GM23338 (cell line): Measurements from ENCODE around the gene AIRE. TPM values are rescaled to one million over a fixed set of nuclear protein-coding genes. Genes with fewer than 3 reads are reported as not detected.
"Not testable (repeated sequence)": the region's sequence is repeated elsewhere in the genome, so short reads cannot be mapped to it uniquely, and the experiment has no call there.

Experiments
- ATAC-seq: fragments of 200-7000 bp; cut with Tn5 transposase; 3 replicates; pipeline ENCODE4 v1.9.1; 2020
- DNase-seq: peaks from one replicate; pipeline ENCODE4 v3.0.0-alpha.2; 2015; ENCODE audit warnings: low spot score
- H2AFZ ChIP-seq: fragments of 200-600 bp; sonication (generic); 2 replicates; pipeline ENCODE4 v1.8.0; 2016; ENCODE audit warnings: antibody characterized with exemption, mild to moderate bottlenecking, moderate library complexity
- H3F3A ChIP-seq: fragments of 200-600 bp; sonication (generic); replicated peaks from 2 replicates; pipeline ENCODE4 v1.8.0; 2017; ENCODE audit warnings: antibody characterized with exemption, mixed run types, low read depth
- H3K27ac ChIP-seq: fragments of 200-600 bp; sonication (generic); 2 replicates; pipeline ENCODE4 v1.6.1; 2016; ENCODE audit warnings: low read depth
- H3K27me3 ChIP-seq: fragments of 200-600 bp; sonication (generic); 2 replicates; pipeline ENCODE4 v1.8.0; 2016; ENCODE audit warnings: mild to moderate bottlenecking, mixed run types, moderate library complexity; ENCODE audit not compliant: insufficient read depth
- H3K36me3 ChIP-seq: fragments of 200-600 bp; sonication (generic); 2 replicates; pipeline ENCODE4 v1.8.0; 2016; ENCODE audit warnings: mild to moderate bottlenecking; ENCODE audit not compliant: insufficient read depth
- H3K4me1 ChIP-seq: fragments of 200-600 bp; sonication (generic); 2 replicates; pipeline ENCODE4 v1.8.0; 2016; ENCODE audit warnings: mild to moderate bottlenecking, moderate library complexity; ENCODE audit not compliant: insufficient read depth
- H3K4me2 ChIP-seq: fragments of 200-600 bp; sonication (generic); 2 replicates; pipeline ENCODE4 v1.7.1; 2017; ENCODE audit warnings: mixed run types
- H3K4me3 ChIP-seq: fragments of 200-600 bp; sonication (generic); 2 replicates; pipeline ENCODE4 v1.6.1; 2016; ENCODE audit warnings: mixed run types
- H3K79me2 ChIP-seq: fragments of 200-600 bp; sonication (generic); replicated peaks from 2 replicates; pipeline ENCODE4 v1.8.0; 2017; ENCODE audit warnings: mild to moderate bottlenecking; ENCODE audit not compliant: insufficient read depth
- H3K9me2 ChIP-seq: fragments of 200-600 bp; sonication (generic); 2 replicates; pipeline ENCODE4 v1.8.0; 2017; ENCODE audit not compliant: insufficient read depth
- H4K20me1 ChIP-seq: fragments of 200-600 bp; sonication (generic); replicated peaks from 2 replicates; pipeline ENCODE4 v1.8.0; 2017; ENCODE audit warnings: mild to moderate bottlenecking; ENCODE audit not compliant: insufficient read depth
- H3K27ac Mint-ChIP-seq: 2 replicates; pipeline ENCODE4 v1.8.0; 2020; ENCODE audit warnings: inconsistent platforms, mild to moderate bottlenecking, moderate library complexity, mixed read lengths
- H3K27me3 Mint-ChIP-seq: 3 replicates; pipeline ENCODE4 v1.8.0; 2022; ENCODE audit warnings: low read depth, mild to moderate bottlenecking, moderate library complexity, mixed read lengths, inconsistent platforms; ENCODE audit not compliant: insufficient read depth, poor library complexity
- H3K36me3 Mint-ChIP-seq: 3 replicates; pipeline ENCODE4 v1.8.0; 2021; ENCODE audit warnings: low read depth, mild to moderate bottlenecking, inconsistent platforms, moderate library complexity, mixed read lengths
- H3K4me1 Mint-ChIP-seq: 3 replicates; pipeline ENCODE4 v1.8.0; 2020; ENCODE audit warnings: mild to moderate bottlenecking, inconsistent platforms, mixed read lengths
- H3K4me3 Mint-ChIP-seq: 3 replicates; pipeline ENCODE4 v1.8.0; 2021; ENCODE audit warnings: moderate library complexity, mild to moderate bottlenecking, inconsistent platforms, mixed read lengths
- H3K9me3 Mint-ChIP-seq: 3 replicates; pipeline ENCODE4 v1.8.0; 2020; ENCODE audit warnings: moderate library complexity, mild to moderate bottlenecking, inconsistent platforms, mixed read lengths
- EZH2 ChIP-seq: fragments of 200-600 bp; sonication (generic); IDR thresholded peaks from one replicate; pipeline ENCODE4 v1.8.0; 2017; ENCODE audit warnings: antibody characterized with exemption, mild to moderate bottlenecking, low read depth; ENCODE audit not compliant: unreplicated experiment
- EZH2phosphoT487 ChIP-seq: fragments of 200-600 bp; sonication (generic); IDR thresholded peaks from one replicate; pipeline ENCODE4 v1.8.1; 2018; ENCODE audit warnings: antibody characterized with exemption; ENCODE audit not compliant: unreplicated experiment
- JUNB ChIP-seq: IDR thresholded peaks from one replicate; pipeline ENCODE4 v1.6.1; 2016; ENCODE audit warnings: antibody characterized with exemption; ENCODE audit not compliant: unreplicated experiment
- POLR2AphosphoS5 ChIP-seq: IDR thresholded peaks from 2 replicates; pipeline ENCODE4 v1.6.1; 2016; ENCODE audit warnings: antibody characterized with exemption, low read depth
- ZNF114 ChIP-seq: fragments of 250-450 bp; sonication (Bioruptor Pico); IDR thresholded peaks from 2 replicates; pipeline ENCODE4 v1.5.0; 2020; ENCODE audit warnings: mild to moderate bottlenecking, moderate library complexity
- polyA plus RNA-seq: library from polyadenylated mRNA; unstranded; fragments of >200 nt; fragmentation: Nextera tagmentation; extraction: Ambion mirVana; gene quantifications from 2 replicates; pipeline ENCODE4 v1.2.1, GENCODE V29; 2016
- total RNA-seq: library from RNA; depleted of rRNA; stranded (reverse); fragments of >200 nt; shearing (Covaris generic); gene quantifications from 2 replicates; pipeline ENCODE4 v1.2.3, GENCODE V29; 2014
- TF ChIP-seq, protein P1 (sequence below): fragments of 250-450 bp; sonication (Bioruptor Pico); IDR thresholded peaks from 2 replicates; pipeline ENCODE4 v1.5.0; 2020; ENCODE audit warnings: mild to moderate bottlenecking, moderate library complexity

Gene AIRE
- total and polyA plus RNA-seq, 2 experiments from 2014 or later, result 0.10 TPM; not detected in 1

DNA sequence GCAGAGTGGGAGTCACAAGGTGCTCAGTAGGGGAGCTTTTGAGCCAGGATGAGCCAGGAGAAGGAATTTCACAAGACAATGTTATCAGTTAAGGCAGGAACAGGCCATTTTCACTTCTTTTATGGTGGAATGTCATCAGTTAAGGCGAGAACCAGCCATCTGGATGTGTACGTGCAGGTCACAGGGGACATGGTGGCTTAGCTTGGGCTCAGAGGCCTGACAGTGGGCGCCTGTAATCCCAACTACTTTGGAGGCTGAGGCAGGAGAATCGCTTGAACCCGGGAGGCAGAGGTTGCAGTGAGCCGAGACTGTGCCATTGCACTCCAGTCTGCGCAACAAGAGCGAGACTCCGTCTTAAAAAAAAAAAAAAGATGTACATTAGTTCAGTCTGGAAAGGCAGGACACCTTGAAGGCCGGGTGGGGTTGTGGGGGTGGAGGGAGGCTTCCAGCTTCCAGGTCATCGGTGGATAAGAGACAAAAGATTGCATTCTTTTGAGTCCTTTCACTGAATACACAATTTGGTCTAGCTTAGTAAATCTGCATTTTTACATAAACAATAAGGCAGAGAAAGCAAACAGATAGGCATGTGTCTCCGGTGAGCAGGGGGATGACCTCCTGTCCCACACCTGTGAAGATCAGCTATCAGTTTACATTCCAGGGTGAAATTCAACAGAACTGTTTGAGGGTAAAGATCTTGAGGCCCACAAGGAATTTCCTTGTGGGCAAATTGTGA is 56.2 kb downstream of the AIRE start:
- peaks cover 13% of the 10 kb centered on the region for H3K27me3 Mint-ChIP-seq
- H3K36me3 ChIP-seq, H3K9me3 Mint-ChIP-seq, H3K4me3 ChIP-seq, H3K4me2 ChIP-seq, H3K27me3 ChIP-seq, DNase-seq, H3K36me3 Mint-ChIP-seq, ATAC-seq, H2AFZ ChIP-seq, H4K20me1 ChIP-seq, H3K79me2 ChIP-seq, H3K9me2 ChIP-seq: not testable (repeated sequence)
- peaks cover 13% of the 10 kb centered on the region; the same call in 1 of the 2 replicates for H3F3A ChIP-seq
- peaks cover 16% of the 10 kb centered on the region; the same call in 1 of the 2 replicates for H3K4me1 ChIP-seq
- peak overlapping the region; percentile 52; the same call in 1 of the 2 replicates for H3K27ac ChIP-seq
- H3K4me3 Mint-ChIP-seq, result peak overlapping the region; percentile 9; the same call in 1 of the 3 replicates
- peak overlapping the region; percentile 68; the same call in 1 of the 2 replicates for H3K27ac Mint-ChIP-seq
- peaks cover 28% of the 10 kb centered on the region for H3K4me1 Mint-ChIP-seq

DNA sequence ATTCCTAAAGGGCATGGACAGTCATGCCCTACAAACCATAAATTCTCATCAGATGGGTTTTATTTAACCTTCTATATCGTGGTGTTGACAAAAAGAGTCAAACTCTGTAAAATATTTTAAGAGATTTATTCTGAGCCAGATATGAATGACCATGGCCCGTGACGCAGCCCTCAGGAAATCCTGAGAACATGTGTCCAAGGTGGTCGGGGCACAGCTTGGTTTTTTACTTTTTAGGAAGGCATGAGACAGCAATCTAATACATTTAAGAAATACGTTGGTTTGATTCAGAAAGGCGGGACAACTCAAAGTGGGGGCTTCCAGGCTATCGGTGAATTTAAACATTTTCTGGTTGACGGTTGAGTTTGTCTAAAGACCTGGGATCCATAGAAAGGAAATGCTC is 57.3 kb downstream of the AIRE start:
- H3K79me2 ChIP-seq, H3K4me3 ChIP-seq, H3K36me3 ChIP-seq, H3K27ac Mint-ChIP-seq, ATAC-seq, H3K36me3 Mint-ChIP-seq, H3K4me3 Mint-ChIP-seq, DNase-seq, H3K9me2 ChIP-seq, H3K27me3 ChIP-seq, H4K20me1 ChIP-seq, H3K9me3 Mint-ChIP-seq: not testable (repeated sequence)
- H3K4me2 ChIP-seq, result 0 out of 2 replicates have a peak overlapping the region, but pooled peaks have one; percentile 17
- H3K4me1 Mint-ChIP-seq, result peaks cover 24% of the 10 kb centered on the region
- H2AFZ ChIP-seq, result peak overlapping the region; percentile 11
- H3F3A ChIP-seq, result peaks cover 10% of the 10 kb centered on the region; the same call in 1 of the 2 replicates
- peaks cover 16% of the 10 kb centered on the region; the same call in 1 of the 2 replicates for H3K4me1 ChIP-seq
- H3K27me3 Mint-ChIP-seq, result peaks cover 13% of the 10 kb centered on the region
- H3K27ac ChIP-seq, result peak overlapping the region; percentile 52; the same call in 1 of the 2 replicates

DNA sequence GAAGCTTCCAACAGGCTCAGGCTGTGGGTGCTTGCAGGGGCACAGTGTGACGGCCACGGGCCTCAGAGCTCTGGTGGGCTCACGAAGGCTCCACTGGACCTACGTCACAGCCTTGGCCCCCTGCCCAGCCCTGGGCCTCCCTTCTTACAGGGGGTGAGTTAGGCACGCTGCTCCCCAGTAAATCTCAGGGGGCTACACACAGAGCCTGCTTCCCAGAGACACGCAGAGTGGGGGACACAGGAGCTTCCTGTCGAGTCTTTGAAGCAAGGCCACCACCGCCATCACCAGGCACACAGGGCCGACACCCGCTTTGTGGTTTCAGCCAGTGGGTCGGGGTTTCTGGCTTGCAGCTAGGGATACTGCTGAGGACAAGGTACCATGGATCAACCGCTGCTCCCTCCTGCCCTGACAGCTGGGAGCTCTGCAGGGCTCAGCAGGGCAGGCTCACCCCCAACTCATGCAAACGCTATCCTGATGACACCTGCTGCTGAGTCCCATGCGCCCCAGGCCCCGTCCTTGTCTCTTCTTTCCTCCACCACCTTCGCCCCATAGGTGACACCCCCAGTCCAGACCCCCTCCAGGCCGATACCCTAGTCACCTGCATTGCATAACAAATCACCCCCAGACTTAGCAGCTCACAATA is 59.0 kb downstream of the AIRE start:
- Histone ChIP-seq H3K36me3 (no peaks in the 10 kb centered on the region), H3K4me2 (no peak overlapping the region), H3K27me3 (peaks cover 13% of the 10 kb centered on the region), H4K20me1 (no peaks in the 10 kb centered on the region), H3K79me2 (no peaks in the 10 kb centered on the region), H3F3A (peaks cover 7% of the 10 kb centered on the region; the same call in 1 of the 2 replicates), H3K9me2 (no peaks in the 10 kb centered on the region), H3K27ac (no peak overlapping the region), H2AFZ (no peak overlapping the region), H3K4me1 (peaks cover 15% of the 10 kb centered on the region; the same call in 1 of the 2 replicates), H3K4me3 (no peak overlapping the region)
- DNase-seq (no peak), ATAC-seq (no peak)
- no peaks in the 10 kb centered on the region; the same call in 2 of the 3 replicates for H3K36me3 Mint-ChIP-seq
- no peak overlapping the region for H3K27ac Mint-ChIP-seq
- H3K4me3 Mint-ChIP-seq, result no peak overlapping the region
- H3K4me1 Mint-ChIP-seq, result peaks cover 19% of the 10 kb centered on the region
- peaks cover 22% of the 10 kb centered on the region for H3K27me3 Mint-ChIP-seq
- H3K9me3 Mint-ChIP-seq, result no peaks in the 10 kb centered on the region
- TF ChIP-seq, protein P1, sequence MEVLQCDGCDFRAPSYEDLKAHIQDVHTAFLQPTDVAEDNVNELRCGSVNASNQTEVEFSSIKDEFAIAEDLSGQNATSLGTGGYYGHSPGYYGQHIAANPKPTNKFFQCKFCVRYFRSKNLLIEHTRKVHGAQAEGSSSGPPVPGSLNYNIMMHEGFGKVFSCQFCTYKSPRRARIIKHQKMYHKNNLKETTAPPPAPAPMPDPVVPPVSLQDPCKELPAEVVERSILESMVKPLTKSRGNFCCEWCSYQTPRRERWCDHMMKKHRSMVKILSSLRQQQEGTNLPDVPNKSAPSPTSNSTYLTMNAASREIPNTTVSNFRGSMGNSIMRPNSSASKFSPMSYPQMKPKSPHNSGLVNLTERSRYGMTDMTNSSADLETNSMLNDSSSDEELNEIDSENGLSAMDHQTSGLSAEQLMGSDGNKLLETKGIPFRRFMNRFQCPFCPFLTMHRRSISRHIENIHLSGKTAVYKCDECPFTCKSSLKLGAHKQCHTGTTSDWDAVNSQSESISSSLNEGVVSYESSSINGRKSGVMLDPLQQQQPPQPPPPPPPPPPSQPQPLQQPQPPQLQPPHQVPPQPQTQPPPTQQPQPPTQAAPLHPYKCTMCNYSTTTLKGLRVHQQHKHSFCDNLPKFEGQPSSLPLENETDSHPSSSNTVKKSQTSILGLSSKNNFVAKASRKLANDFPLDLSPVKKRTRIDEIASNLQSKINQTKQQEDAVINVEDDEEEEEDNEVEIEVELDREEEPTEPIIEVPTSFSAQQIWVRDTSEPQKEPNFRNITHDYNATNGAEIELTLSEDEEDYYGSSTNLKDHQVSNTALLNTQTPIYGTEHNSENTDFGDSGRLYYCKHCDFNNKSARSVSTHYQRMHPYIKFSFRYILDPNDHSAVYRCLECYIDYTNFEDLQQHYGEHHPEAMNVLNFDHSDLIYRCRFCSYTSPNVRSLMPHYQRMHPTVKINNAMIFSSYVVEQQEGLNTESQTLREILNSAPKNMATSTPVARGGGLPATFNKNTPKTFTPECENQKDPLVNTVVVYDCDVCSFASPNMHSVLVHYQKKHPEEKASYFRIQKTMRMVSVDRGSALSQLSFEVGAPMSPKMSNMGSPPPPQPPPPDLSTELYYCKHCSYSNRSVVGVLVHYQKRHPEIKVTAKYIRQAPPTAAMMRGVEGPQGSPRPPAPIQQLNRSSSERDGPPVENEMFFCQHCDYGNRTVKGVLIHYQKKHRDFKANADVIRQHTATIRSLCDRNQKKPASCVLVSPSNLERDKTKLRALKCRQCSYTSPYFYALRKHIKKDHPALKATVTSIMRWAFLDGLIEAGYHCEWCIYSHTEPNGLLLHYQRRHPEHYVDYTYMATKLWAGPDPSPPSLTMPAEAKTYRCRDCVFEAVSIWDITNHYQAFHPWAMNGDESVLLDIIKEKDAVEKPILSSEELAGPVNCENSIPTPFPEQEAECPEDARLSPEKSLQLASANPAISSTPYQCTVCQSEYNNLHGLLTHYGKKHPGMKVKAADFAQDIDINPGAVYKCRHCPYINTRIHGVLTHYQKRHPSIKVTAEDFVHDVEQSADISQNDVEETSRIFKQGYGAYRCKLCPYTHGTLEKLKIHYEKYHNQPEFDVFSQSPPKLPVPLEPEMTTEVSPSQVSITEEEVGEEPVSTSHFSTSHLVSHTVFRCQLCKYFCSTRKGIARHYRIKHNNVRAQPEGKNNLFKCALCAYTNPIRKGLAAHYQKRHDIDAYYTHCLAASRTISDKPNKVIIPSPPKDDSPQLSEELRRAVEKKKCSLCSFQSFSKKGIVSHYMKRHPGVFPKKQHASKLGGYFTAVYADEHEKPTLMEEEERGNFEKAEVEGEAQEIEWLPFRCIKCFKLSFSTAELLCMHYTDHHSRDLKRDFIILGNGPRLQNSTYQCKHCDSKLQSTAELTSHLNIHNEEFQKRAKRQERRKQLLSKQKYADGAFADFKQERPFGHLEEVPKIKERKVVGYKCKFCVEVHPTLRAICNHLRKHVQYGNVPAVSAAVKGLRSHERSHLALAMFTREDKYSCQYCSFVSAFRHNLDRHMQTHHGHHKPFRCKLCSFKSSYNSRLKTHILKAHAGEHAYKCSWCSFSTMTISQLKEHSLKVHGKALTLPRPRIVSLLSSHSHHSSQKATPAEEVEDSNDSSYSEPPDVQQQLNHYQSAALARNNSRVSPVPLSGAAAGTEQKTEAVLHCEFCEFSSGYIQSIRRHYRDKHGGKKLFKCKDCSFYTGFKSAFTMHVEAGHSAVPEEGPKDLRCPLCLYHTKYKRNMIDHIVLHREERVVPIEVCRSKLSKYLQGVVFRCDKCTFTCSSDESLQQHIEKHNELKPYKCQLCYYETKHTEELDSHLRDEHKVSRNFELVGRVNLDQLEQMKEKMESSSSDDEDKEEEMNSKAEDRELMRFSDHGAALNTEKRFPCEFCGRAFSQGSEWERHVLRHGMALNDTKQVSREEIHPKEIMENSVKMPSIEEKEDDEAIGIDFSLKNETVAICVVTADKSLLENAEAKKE (CRISPR knock-in tag), result no peak
- TF ChIP-seq POLR2AphosphoS5, result no peak
- no peak for TF ChIP-seq EZH2
- no peak for TF ChIP-seq EZH2phosphoT487
- no peak for TF ChIP-seq ZNF114 (CRISPR knock-in tag)
- no peak for TF ChIP-seq JUNB
